Keratinocyte (primary cell): ENCODE data around the gene HNRNPLL.

Source experiments
- EZH2 ChIP-seq: IDR thresholded peaks from one replicate; pipeline ENCODE4 v1.6.1; 2012; ENCODE audit warnings: inconsistent platforms, mild to moderate bottlenecking, low read length, moderate library complexity
- TF ChIP-seq, protein P1 (sequence below), 3 experiments: IDR thresholded peaks in 1 of 3; conservative IDR thresholded peaks in 1 of 3; optimal IDR thresholded peaks in 1 of 3; 2 replicates in 2 of 3; 3 replicates in 1 of 3; pipeline versions ENCODE3 to v1.5.1; 2011; ENCODE audit warnings: low read length in 3 of 3, mild to moderate bottlenecking in 3 of 3, moderate library complexity in 2 of 3, control low read depth in 1 of 3, inconsistent platforms in 1 of 3; ENCODE audit not compliant: insufficient read depth in 2 of 3; ENCODE audit errors: extremely low read depth in 1 of 3

GRCh38 chr2:38523728-38524437 is 78.8 kb downstream of the HNRNPLL start:
- TF ChIP-seq, protein P1, sequence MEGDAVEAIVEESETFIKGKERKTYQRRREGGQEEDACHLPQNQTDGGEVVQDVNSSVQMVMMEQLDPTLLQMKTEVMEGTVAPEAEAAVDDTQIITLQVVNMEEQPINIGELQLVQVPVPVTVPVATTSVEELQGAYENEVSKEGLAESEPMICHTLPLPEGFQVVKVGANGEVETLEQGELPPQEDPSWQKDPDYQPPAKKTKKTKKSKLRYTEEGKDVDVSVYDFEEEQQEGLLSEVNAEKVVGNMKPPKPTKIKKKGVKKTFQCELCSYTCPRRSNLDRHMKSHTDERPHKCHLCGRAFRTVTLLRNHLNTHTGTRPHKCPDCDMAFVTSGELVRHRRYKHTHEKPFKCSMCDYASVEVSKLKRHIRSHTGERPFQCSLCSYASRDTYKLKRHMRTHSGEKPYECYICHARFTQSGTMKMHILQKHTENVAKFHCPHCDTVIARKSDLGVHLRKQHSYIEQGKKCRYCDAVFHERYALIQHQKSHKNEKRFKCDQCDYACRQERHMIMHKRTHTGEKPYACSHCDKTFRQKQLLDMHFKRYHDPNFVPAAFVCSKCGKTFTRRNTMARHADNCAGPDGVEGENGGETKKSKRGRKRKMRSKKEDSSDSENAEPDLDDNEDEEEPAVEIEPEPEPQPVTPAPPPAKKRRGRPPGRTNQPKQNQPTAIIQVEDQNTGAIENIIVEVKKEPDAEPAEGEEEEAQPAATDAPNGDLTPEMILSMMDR (optimal IDR thresholded peaks at IDR 0.05 in 1 of 3, IDR thresholded peaks at IDR 0.05 in 1 of 3, conservative IDR thresholded peaks at IDR 0.05 in 1 of 3; ENCODE audit: extremely low read depth in 1 of 3, insufficient read depth in 2 of 3, low read length in 3 of 3) = peak in 1 of 3 experiments; percentile 9
- TF ChIP-seq EZH2 = no peak
